Measurements from ENCODE around the gene WNT2.

- no peak for TF ChIP-seq CTCF (IDR thresholded peaks at IDR 0.05)
- no peak for TF ChIP-seq EZH2 (IDR thresholded peaks at IDR 0.05; ENCODE audit: borderline replicate concordance, insufficient read depth, low read depth, low read length, poor library complexity, severe bottlenecking)
These were observed 37.0 kb downstream of the WNT2 start for GRCh38 chr7:117285826-117286225.
